HG03521 (cell line): Measurements from ENCODE around the gene TMPRSS5.
"Not testable (repeated sequence)": the region's sequence is repeated elsewhere in the genome, so short reads cannot be mapped to it uniquely, and the experiment has no call there.

Experiments used
- ATAC-seq: cut with Tn5 transposase; IDR thresholded peaks from one replicate; pipeline ENCODE4 v1.9.1; 2021; ENCODE audit warnings: mild to moderate bottlenecking, moderate library complexity; ENCODE audit not compliant: unreplicated experiment

Gene TMPRSS5

DNA sequence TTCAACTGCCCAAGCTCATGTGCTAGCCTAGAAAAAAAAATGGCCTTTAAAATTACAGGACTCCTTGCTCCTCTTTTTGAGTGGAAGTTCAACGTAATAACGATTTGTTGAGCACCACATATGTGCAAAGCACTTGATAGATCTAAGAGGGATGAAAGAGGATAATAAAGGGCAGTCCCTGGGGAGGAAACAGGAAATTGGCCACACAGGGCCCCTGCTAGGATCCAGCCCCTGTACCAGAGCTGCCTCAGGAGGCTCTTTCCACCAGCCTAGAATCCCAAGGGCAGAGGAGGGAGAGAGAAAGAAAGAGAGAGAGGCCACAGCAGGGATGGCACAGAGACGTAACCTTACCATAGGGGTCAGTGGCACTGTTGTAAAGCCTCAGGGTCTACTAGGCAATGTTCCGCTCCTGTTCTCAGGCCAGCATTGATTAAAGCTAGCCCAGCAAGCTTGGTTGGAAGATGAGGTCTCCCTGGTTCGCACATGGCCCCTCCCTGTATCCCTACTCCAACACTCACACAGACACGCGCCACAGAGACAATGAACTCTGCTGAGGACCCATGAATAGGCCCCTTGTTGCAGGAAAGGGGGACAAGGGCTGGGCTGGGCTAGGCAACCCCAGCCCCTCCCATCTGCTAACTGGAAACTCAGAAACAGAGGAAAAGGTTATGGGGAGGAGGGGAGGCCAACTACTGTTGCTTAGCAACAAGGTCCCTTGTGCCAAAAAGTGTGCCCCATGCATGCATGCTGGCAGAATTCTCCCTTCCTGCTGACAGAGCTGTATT is at the start of gene TMPRSS5:
TSS of gene TMPRSS5 (minus strand) at position 438 of the 785 bp plus-strand sequence. CDS start at position 354, 84 bp downstream.
- ATAC-seq, result no peak

DNA sequence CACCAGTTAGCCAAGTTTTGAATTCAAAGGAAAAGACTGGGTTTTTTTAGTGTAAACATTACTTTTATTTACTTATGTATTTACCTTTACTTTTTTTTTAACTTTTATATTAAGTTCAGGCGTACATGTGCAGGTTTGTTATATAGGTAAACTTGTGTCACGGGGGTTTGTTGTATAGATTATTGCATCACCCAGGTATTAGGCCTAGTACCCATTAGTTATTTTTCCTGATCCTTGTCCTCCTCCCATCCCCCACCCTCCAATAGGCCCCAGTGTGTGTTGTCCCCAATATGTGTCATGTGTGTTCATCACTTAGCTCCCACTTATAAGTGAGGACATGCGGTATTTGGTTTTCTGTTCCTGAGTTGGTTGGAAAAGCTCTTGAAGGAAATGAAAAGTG is 46.8 kb upstream of the TMPRSS5 start:
- ATAC-seq, result no peak

DNA sequence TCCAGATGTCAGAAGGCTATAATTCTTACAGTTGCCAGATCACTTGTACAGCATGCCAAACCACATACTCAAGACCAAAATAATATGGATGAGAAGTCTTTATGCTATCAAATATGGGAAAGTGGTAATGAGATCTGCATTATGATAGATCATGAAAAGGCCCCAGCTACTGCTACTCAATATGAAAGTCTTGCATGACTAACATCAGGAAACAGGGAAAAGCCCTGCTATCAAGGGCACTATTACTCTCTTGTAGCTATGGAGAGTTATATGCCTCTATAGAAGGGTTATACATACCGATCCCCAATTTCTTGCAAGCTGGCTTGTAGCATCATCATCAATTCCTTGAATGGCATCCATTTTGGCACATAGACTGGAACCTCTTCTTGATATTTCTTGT is 30.2 kb upstream of the TMPRSS5 start:
- no peak for ATAC-seq

DNA sequence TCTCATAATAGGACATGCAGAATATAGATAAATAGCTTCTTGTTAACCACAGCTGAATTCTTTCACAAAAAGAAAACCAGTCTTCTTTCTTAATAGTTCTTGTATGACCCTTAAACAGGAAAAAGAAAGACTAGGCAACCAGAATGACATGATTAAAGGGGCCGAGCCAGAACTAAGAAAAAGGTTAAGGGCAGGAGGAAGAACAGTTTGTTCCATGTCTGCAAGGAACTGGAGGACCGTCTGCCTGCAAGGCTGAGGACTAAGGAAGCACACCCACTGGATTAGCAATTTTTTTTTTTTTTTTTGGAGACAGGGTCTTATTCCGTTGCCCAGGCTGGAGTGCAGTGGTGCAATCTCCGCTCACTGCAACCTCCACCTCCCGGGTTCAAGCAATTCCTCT is 26.0 kb upstream of the TMPRSS5 start:
- ATAC-seq, result no peak

DNA sequence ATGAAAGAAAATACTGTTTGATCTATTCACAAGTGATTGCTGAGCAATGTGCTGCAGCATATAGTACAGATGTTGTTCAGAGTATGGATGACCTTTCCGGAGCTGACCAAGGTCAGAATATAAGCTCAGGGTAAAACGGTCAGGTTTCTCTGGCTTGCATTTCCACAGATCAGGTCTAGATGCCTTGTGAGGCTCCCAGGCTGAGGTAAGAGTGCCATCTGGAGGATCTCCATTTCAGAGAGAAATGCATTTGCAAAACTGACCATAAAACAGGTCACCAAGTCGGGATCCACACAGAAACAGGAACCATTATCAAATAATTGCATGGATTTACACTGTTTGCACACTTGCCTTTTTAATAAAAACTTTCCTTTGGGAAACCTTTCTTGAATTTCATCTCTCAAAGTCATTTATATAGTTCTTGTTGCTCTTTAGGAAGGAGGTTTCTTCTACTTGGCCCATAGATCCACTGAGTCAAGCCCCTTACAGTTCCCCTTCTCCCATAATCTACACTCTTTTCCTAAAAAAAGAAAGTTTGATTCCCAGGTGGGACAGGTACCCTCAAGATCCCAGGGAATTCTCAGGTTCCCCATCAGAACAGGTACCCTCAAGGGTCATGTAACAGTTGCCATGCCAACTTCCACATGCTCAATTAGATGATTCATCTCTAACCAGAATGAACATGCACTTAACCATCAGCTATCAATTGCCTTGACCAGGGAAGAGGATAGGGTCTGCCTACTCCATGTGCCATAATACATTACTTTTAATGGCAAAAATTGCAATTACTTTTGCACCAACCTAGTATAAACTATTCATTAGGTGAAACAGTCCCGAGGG is 25.0 kb upstream of the TMPRSS5 start:
- ATAC-seq, result no peak

DNA sequence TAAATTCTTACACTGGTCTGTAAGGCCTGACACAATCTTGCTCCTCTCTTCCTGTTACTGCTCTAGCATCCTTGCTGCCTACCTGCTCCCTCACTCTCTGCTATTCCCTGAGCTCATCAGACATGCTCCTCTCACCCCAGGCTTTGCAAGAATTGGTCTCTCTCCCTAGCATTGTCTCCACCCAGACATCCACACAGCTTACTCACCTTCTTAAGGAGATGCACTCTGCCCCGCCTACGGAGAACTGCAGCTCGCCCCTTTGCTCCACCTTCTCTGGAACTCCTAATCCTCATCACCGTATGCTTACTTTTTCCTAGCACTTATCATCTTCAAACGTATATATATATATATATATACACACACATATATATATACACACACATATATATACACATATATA is 23.3 kb upstream of the TMPRSS5 start:
- ATAC-seq, result no peak

DNA sequence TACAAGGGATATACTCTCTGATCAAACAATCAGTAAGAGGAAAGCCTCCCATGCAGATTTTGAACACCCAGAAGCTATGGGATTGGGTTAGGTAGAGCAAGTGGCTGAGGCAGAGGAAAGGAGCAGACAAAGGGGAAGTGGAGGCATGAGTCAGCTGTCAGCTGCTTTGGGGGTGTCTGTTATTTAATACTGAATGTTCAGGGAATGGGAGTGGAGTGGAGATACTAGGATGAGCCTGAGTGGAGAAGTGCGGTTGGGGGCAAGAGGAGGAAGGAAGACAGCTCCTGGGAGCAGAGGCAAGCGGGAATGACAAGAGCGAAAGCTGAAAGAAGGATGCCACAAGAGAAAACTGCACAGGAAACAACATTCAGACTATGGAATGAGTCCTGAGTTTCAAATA is 22.7 kb upstream of the TMPRSS5 start:
- no peak for ATAC-seq

DNA sequence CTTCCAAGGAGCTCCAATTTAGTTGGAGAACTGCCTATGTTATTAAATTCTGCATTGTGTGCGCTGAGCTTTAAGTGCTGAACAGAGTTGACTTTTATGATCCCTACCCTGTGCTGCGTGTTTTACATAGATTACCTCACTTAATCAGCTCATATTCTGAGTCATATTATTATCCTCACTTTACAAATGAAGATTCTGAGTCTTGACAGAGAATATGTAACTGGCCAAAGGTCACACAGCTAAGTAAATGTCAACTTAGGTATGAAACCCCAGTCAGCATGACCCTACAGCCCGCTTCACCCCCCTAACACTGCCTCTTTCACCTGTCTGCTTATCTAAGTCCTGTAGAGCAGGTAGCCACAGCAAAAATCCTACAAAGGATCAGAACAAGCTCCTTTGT is 19.8 kb upstream of the TMPRSS5 start:
- no peak for ATAC-seq

DNA sequence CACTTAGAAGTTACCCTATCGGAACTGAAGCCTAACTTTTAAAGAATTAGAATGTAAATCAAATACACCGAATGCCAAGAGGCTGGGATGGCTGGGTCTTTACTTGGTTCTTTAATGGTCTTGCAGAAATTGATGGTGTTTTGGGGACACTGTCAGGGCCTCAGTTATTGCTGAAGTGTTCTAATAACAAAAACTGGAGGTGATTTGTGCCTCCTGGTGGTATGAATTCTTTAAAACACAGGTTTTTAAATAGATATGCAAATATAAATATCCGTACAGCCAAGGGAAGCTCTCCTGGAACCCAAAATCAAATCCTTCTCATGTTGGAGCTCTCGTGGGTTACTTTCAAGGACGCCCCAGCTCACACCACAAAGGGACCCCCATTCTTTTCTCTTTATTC is 19.3 kb upstream of the TMPRSS5 start:
- ATAC-seq, result no peak

DNA sequence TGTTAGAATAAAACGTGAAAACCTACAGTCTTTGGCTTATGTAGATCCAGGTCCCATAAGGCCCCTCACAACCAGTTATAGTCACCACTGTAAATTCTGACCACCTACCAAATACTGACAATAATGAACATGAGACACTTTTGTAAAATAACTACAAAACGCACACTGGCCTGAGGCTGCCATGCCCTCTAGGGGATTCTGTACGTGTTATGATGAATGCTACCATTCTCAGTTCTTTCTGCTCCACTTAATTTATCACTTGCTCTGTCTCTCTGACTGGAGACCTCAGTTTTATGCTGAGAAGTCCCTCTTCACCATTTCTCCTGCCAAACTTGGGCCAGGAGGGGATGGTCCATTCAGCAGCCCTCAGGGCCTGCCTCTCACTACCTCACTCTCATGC is 18.7 kb upstream of the TMPRSS5 start:
- ATAC-seq, result no peak

DNA sequence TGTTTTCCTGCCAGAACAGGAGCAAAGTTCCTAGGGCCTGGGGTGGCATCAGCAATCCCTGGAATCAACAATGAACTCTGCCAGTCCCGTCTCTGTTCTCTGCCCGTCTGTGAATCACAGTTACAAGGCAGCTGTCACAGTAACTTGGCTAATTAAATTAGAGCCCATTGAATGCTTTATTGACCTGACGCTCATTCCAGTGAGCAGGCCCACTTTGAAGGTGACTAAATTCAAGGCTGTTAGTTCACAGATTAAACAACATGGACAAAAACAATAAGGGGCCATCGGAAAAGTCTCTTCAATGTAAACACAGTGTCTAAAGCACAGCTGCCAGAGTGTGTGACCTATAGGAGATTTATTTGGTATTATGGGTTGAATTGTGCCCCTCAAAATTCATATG is 17.7 kb upstream of the TMPRSS5 start:
- no peak for ATAC-seq

DNA sequence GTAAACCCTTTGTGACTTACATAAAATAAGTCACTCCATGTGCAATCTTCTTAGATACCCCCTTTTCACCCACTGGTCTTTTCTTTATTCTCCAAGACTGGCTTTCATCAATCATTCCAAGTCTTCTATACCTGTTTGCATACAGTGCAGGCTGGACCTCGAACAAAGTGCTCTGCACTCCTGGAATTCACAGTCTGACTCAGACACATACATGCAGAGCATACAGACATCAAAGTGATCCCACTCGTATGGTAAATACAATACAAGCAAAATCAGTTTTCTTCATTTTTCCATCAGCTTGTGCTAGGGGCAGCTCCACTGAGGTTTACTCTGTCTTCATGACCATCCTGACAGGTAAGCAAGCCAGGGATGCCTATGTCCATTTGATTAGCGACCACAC is 16.8 kb upstream of the TMPRSS5 start:
- no peak for ATAC-seq

DNA sequence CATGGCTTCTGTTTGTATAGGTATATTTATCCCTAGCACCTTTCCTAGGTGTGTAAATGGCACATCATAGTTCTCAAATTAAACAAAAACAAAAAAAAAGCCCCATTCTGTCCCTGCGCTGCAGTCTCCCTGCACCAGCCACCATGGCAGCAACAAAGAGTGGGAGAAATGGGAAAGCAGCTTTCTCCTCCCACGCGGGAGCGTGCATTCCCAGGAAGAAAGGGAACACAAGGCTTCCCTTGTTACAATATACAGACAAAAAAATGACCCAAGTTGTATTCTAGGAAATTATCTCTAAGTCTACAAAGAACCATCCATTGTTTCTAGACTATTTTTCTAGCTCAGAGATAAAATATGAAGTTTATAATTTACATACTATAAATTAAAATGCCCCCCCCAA is 16.1 kb upstream of the TMPRSS5 start:
- no peak for ATAC-seq

DNA sequence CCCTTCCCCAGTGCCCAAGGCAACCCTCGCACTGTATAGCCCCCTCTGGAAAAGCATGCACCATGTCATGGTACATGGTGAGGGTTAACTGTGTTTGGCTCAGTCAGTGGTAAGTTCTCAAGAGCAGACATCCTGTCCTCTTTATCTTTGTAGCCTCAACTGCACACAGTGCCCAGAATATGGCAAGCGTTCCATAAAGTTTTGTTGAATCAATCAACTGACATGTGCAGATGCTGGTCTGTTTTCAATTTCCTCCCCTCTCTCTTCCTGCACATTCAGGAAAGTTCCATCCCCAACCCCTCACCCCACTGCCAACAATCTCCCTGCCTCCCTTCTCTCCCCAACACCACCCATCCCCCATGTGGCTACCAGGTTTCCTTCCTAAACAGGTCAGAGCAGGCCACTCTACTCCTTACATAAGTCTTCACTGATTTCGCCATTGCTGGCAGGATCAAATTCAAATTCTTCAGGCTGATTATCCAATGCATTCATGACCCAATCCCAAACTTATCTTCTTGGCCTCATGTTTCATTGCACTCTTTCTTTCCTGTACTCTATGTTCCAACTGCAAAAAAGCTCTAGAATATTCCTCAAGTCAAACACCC is 15.5 kb upstream of the TMPRSS5 start:
- ATAC-seq, result no peak

DNA sequence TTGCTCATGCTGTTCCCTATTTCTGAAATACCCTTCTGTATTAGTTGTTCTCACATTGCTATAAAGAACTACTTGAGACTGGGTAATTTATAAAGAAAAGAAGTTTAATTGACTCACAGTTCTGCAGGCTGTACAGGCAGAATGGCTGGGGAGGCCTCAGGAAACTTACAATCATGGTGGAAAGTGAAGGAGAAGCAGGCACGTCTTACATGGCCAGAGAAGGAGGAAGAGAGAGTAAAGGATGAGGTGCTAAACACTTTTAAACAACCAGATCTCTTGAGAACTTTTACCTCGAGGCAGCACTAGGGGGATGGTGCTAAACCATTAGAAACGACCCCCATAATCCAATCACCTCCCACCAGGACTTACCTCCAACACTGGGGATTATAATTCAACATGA is 14.4 kb upstream of the TMPRSS5 start:
- ATAC-seq, result not testable (repeated sequence)

DNA sequence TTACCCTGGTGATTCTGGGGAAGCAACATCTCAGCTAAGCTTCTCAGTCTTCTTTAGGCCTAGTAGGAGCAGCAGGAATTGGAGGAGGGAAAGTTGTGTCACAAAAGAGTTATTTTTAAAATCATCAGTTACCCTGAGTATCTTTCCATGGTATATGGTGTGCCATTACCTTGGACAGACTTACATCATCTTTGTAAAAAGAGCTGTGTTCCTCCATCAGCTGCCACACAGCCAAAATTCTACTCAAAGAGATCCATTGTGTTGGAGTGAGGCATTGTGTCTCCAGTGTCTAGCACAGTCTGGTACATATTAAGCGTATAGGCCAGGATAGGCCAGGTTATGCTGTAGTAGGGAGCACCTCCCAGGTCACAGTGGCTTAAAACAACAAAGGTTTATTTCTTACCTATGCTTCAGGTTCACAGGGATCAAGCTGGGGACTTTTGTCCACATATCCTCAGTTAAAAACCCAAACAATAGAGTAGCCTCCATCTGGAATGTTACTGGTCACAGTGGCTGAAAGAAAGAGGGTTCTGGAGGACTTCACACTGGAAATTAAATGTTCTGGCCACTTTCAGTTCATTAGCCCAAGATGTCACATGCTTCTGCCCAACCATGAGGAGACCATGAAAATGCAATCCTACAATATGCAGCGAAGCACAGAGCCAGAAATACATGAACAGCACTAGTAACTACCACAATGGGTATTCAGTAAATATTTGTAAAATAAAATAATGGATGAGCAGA is 9.9 kb upstream of the TMPRSS5 start:
- ATAC-seq, result no peak

DNA sequence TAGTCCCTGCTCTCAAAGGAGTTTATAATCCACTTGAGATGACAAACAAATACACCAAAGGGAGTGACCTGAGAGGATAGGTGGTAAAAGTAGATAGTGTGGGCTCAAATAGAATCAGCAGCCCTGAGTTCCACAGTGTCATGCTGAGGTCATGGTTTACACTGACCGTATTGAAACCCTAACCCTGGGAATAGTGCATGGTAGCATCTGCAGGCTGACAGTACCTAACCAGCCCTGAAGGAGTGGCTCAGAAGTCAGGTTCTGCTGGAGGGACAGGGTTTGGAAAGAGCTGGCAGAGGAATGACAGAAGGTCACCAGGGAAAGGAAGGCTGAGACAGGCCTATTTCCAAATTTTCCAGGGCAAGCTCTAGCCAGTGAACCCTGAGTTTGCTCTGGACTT is 9.2 kb upstream of the TMPRSS5 start:
- ATAC-seq, result no peak

DNA sequence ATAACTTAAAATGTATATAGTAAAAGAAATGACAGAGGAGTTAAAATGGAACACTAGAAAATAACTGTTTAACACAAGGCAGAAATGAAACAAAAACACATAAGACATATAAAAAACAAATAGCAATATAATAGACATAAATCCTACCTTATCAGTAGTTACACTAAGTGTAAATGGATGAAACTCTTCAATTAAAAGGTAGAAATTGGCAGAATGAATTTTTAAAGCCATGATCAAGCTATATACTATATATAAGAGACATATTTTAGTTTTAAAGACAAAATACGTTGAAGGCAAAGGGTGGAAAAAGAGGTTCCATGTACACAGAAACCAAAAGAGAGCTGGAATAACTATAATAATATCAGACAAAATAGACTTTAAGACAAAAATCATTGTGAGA is 4.9 kb upstream of the TMPRSS5 start:
- ATAC-seq, result no peak

DNA sequence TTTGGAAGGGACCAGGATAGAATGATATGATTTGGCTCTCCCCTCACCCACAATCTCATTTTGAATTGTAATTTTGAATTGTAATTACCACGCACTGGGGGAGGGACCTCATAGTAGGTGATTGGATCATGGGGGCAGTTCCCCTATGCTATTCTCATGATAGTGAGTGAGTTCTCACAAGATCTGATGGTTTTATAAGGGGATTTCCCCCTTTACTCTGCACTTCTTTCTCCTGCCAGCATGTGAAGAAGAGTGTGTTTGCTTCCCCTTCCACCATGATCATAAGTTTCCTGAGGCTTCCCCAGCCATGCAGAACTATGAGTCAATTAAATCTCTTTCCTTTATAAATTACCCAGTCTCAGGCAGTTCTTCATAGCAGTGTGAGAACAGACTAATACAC is 2.6 kb downstream of the TMPRSS5 start:
- ATAC-seq, result not testable (repeated sequence)

DNA sequence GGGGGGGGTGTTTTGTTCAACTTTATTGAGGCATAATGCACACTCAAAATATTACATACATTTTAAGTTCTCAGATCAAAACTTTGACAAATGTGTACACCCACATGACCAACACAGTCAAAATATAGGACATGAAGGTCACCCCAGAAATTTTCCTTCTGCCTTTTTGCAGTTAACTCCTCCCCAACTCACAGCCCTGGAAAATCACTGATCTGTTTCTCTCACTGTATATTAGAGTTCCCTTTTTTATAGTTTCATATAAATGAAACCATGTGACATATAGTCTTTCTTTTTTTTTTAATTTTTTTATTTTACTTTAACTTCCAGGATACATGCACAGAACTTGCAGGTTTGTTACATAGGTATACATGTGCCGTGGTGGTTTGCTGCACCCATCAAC is 4.6 kb downstream of the TMPRSS5 start:
- no peak for ATAC-seq

DNA sequence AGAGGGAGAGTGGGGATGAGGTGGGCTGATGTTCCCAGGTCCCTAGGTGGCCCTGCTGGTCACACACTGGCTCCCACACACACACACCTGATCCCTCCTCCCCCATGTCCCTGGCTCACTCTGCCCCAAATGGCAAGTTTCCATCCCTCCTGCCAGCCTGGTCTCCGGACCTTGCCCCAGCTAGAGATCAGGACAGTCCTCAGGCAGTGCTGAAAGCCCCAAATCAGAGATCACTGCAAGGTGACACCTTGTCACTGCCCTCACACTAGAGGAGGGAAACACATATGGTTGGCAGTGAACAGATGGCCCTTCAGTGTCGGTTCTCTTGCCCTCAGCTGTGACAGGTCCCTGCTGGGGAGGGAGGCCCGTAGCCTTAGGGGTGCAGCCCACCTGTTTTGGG is 7.6 kb downstream of the TMPRSS5 start:
- no peak for ATAC-seq
